Measurements from ENCODE around the gene AJAP1.

Gene AJAP1

DNA sequence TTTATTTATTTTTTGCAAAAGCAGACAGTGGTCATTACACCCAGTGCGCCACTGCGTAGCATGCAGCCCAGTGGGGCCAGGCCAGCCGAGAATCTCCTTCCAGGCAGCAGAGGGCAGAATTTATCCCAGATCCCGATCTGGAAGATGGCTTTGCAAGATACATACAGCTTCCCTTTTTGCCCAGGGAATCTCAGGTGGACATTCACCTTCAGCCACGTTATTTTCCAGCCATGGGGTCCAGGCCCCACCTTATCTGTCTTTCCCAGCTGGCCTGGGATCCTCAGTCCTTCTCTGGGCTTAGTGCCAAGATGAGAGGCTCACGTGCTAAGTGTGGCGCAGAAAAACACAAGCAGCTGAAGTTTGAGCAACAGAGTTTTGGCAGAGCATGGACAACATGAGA lies 123.6 kb downstream of the AJAP1 start:
- DNase-seq, result no peak

DNA sequence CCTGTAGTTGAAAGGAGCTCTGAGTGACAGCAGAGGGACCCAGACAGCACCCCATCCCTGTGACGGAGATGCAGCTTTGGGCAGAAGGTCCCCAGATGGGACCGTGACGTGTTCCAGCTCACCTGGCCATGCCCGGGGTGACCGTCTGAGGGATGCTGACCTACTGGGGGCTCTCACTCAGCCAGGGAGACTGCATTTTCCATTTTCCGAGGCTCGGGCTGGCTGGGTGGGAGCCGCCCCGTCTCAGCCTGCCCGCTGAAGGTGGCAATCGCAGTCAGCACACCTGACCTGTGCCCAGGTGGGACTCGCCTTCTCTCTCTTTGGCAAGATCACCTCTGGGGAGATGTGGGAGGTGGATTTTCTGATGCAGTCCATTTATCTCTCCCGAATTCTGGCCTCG lies 127.2 kb downstream of the AJAP1 start:
- no peak for DNase-seq

DNA sequence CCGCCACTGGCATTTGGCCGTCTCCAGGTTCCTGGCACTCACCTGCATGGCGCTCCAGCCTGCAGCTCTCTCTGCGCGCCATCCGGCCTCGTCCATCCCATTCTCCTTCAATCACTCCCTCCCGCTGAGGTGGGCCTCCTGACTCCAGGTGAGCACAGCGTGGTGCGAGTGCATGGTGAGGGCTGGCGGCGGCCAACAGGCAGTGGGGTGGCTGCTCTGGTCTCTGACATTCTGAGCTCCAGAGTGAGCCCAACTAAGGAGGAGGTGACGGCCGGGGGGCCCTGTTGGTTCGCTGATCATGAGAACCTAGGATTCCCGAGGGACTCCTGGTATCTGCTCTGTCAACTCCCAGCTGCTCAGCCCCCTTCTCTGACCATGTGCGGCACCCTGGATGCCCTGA lies 130.4 kb downstream of the AJAP1 start:
- no peak for DNase-seq

GRCh38 chr1:4786055-4786454 lies 131.6 kb downstream of the AJAP1 start:
- DNase-seq, result no peak

DNA sequence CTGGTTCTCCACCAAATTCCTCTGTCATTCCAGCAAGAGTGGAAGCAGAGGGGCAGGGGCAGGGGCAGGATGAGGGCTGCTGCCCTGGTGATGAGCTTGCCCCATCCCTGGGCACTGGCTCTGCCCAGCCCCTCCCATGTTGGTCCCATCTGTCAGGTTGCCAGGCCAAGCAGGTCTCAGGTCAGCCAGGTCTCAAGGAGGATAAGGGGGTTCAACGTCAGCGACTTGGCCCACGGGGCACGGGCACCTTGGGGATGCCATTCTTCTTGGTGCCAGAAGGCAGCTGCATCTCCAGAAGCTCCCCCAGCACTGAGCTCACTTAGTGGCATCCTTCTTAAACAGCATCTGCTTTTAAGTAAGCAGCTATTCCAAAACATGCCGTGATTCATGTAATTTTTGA lies 133.1 kb downstream of the AJAP1 start:
- no peak for DNase-seq

DNA sequence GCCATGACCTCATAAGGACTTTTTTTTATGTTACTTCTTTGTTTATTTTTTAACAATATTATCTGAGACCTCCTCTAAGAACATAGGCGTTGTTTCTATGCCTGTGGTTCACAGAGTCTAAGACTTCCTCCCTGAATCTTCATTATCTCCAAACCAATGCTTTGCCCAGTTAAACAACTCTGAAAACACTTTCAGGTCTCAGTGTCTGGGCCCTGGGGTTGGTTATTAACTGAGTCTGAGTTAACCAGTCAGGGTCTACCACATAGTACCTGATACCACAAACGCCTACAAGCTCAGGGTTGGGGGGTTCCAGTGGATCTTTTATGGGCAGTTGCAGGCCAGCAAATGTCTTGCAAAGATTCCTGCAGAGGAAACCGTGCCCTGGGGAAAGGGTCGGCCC lies 138.2 kb downstream of the AJAP1 start:
- no peak for DNase-seq

DNA sequence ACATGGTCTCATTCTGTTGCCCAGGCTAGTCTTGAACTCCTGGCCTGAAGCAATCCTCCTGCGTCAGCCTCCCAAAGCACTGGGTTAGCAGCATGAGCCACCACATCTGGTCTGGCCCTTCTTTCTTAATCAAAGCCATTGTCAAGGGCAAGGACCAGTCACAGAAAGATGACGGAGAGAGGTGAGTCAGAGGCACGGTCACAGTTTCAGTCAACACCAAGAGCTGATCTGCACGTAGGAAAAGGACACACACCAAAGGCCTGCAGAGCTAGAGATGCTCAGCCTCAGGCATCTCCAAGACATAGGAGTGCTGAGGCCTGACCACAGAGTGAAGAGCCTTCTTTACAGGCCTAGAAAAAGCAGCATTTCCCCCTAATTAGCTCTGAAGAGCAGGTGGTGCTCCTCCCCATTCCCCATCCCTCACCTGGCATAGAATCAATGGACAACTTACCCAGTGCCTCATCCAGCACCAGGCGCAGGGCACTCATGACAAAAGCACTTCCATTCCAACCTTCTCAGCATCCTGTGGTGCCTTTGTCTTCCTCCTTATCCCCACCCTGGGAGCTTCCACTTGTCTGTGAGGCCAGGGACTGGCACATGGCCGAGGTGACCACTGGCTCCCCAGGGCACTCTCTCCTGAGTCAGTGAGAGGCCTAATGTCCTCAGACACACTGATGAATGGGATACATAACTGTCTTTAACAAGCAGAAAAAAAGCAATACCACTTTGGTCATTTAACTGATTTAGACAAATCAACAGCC lies 139.8 kb downstream of the AJAP1 start:
- DNase-seq, result no peak

DNA sequence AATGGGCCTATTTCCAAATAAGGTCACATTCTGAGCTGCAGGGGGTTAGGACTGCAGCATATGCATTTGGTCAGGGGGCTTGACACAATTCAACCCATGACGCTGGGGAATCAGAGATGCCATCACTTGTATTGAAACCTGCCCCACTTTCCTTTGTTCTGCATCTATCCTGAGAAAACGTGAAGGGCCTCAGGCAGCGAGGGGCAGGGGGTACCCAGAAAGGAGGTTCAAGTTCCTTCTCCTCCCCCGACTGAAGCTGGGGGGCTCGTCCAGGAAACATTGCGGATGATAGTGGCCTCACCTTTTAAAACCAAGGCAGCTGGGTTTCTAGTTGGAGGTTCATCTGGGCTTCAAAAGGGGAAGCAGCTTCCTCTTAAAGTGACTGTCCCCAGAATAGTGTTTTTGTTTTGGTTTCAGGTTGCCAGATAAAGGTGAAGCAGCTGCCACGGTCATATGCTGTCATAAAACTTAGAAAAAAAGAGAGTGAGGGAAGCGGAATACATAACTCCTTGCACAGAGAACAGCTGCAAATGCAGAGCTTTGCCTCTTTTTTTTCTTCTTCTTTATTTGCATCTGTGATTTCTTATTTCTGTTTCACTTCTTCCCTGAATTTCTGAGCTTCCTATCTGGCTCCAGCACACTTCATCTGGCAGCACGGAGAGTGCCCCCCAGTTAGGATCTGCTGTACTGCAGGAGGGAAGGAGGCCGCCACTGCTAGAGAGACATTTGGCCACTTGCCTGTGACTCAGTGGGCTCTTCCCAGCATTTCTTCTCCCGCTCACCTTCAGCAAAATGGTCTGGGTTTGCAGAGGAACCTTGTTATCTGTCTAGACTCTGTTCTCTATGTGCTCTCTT lies 142.0 kb downstream of the AJAP1 start:
- no peak for DNase-seq

DNA sequence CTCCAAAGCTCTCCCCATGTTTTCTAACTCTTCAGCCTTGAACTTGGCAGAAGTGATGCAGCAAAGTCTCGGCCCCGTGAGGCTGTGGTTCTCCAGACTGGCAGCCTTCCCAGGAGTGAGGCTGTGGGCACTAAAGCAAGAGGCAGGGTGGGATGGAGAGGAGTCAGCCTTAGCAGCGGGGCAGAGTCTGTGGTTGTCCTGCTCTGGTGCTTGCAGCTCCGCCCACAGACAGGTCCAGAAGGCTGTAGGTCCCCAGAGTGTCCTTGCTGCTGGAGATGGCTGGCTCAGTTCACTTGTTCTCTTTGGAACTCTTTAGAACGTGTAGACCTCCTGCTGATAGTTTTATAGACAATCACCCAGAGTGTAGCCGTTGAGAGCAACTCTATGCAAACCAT lies 142.6 kb downstream of the AJAP1 start:
- DNase-seq, result no peak

- DNase-seq, result no peak
These were observed 143.0 kb downstream of the AJAP1 start for GRCh38 chr1:4797429-4797828.

- no peak for DNase-seq
These were observed 146.9 kb downstream of the AJAP1 start for GRCh38 chr1:4801192-4801924.

- DNase-seq, result no peak
These were observed 147.6 kb downstream of the AJAP1 start for GRCh38 chr1:4802024-4802423.

- DNase-seq, result no peak
These were observed 148.9 kb downstream of the AJAP1 start for GRCh38 chr1:4803335-4803734.

GRCh38 chr1:4805987-4806386 lies 151.6 kb downstream of the AJAP1 start:
- DNase-seq, result no peak

- DNase-seq, result no peak
These were observed 166.1 kb downstream of the AJAP1 start for GRCh38 chr1:4820543-4820942.

GRCh38 chr1:4825800-4826450 lies 171.5 kb downstream of the AJAP1 start:
- DNase-seq, result no peak

- no peak for DNase-seq
These were observed 176.3 kb downstream of the AJAP1 start for GRCh38 chr1:4830707-4831106.

- no peak for DNase-seq
These were observed 182.2 kb downstream of the AJAP1 start for GRCh38 chr1:4836574-4836973.

- no peak for DNase-seq
These were observed 182.7 kb downstream of the AJAP1 start for GRCh38 chr1:4837031-4837600.

GRCh38 chr1:4837752-4838151 lies 183.3 kb downstream of the AJAP1 start:
- no peak for DNase-seq

DNA sequence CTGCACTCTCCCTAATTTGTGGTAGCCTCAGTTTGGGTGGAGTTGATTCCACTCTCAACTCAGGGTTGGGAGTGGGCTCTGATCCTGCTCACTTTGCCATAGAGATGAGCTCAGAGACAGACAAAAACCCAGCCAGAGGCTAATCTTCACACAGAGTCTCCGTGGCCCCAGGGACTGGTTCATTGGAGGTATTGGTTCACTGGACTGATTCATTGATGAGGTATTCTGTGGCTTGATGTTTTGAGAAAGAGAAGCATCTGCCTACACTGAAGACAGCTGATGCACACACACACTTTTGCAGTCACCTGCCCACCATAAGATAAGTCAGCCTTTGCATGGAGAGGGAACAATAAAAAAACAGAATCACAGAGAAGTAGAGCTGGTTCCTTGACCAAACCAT lies 183.8 kb downstream of the AJAP1 start:
- DNase-seq, result no peak
